Astrocyte of the spinal cord (primary cell): ENCODE results near the gene WASF2.

Experiments
- DNase-seq: peaks from one replicate; pipeline ENCODE4 v3.0.0; 2011; ENCODE audit warnings: low read depth, low spot score
- H3K4me3 ChIP-seq: 2 replicates; pipeline ENCODE4 v1.5.1; 2011; ENCODE audit warnings: low read depth, mild to moderate bottlenecking, low read length, moderate library complexity
- in situ Hi-C: cut with HindIII; loops from 2 replicates; pipeline ENCODE4 v1.10.0; 2017; ENCODE audit warnings: low sequenced_read_pairs
- TF ChIP-seq, protein P1 (sequence below): IDR thresholded peaks from 2 replicates; pipeline ENCODE4 v1.5.1; 2012; ENCODE audit warnings: low read depth, mild to moderate bottlenecking, low read length, inconsistent platforms

Gene WASF2

GRCh38 chr1:27383661-27384060, 106.3 kb downstream of the WASF2 start:
- H3K4me3 ChIP-seq: no peak overlapping the region
- in situ Hi-C loops: no loop called here
- DNase-seq: no peak
- TF ChIP-seq, protein P1, sequence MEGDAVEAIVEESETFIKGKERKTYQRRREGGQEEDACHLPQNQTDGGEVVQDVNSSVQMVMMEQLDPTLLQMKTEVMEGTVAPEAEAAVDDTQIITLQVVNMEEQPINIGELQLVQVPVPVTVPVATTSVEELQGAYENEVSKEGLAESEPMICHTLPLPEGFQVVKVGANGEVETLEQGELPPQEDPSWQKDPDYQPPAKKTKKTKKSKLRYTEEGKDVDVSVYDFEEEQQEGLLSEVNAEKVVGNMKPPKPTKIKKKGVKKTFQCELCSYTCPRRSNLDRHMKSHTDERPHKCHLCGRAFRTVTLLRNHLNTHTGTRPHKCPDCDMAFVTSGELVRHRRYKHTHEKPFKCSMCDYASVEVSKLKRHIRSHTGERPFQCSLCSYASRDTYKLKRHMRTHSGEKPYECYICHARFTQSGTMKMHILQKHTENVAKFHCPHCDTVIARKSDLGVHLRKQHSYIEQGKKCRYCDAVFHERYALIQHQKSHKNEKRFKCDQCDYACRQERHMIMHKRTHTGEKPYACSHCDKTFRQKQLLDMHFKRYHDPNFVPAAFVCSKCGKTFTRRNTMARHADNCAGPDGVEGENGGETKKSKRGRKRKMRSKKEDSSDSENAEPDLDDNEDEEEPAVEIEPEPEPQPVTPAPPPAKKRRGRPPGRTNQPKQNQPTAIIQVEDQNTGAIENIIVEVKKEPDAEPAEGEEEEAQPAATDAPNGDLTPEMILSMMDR: no peak

DNA sequence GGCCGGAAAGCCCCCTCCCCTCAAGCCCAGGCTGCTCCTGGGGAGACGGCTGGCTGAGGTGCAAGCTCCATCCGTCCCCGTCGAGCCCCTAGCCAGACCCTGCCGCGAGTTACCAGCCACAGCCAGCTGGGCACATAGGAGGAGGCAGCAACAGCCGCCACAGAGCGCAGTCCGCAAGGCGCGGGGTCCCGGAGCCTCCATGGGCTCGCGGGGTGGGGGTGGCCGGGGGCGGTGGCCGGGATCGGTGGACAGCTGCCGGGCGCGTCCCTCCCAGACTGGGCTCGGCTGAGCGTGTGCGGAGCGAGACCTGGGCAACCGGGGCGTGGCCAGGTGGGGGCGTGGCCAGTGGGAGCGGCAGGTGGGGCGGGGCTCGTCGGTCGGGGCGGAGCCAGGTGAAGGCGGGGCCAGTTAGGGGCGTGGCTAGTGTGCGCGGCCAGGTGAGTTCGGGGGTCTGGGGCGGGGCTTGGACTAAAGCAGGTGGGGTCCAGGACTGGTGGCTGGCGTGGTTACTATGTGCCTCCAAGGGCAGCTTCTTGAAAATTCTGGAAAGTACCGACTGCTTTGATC, 106.8 kb downstream of the WASF2 start, which contains the start of gene CD164L2:
Gene CD164L2 (minus strand): TSS at position 295 of the 567 bp plus-strand sequence. CDS start 94 bp downstream, at position 201.
- no peak for DNase-seq
- in situ Hi-C loops: no loop called here
- H3K4me3 ChIP-seq: no peak within 1 kb of the TSS
- TF ChIP-seq, protein P1: no peak

- TF ChIP-seq, protein P1: no peak
- H3K4me3 ChIP-seq: no peak overlapping the region
- DNase-seq: no peak
- in situ Hi-C loops: no loop called here
These were observed 107.8 kb downstream of the WASF2 start for GRCh38 chr1:27381969-27382762.

GRCh38 chr1:27380766-27381733, 108.9 kb downstream of the WASF2 start:
- H3K4me3 ChIP-seq: no peak overlapping the region
- TF ChIP-seq, protein P1: no peak
- in situ Hi-C loops: no loop called here
- no peak for DNase-seq

GRCh38 chr1:27380224-27380623, 109.7 kb downstream of the WASF2 start:
- DNase-seq: no peak
- H3K4me3 ChIP-seq: no peak overlapping the region
- TF ChIP-seq, protein P1: no peak
- in situ Hi-C loops: no loop called here

DNA sequence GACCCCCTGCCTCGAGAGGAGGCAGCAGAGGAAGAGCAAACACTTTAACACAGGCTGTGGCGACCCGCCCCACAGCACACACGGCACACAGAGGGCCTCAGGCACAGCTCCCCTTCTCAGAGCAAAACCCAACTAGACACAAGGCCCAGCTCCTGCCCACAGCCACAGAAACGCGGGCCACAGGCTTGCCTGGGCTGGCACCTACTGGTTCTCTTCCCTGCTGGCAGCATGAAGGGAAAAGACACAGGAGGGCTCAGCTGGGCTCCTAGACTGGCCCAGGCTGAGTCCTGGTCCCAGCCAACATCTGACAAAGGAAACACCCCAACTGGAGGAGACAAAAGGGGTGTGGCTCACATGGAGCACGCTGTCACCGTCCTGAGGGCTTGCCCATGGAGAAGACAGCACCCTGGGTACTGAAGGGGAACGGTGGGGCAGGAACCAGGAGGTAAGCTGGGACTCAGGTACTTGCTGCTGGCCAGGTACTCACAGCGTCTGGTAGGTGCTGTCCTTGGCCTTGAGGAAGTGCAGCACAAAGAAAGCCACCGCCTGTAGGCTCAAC, 110.3 kb downstream of the WASF2 start:
- DNase-seq: no peak
- TF ChIP-seq, protein P1: no peak
- no peak overlapping the region for H3K4me3 ChIP-seq
- in situ Hi-C loops: no loop called here
